Measurements from ENCODE around the gene OR52I1.

The OR52I1 gene

GRCh38 chr11:4611986-4612385 lies 18.1 kb downstream of the OR52I1 start:
- no peak for DNase-seq (ENCODE audit: low read depth)

- DNase-seq (ENCODE audit: low read depth), result no peak
Measured at GRCh38 chr11:4615856-4616444, 22.1 kb downstream of the OR52I1 start.

- DNase-seq (ENCODE audit: low read depth), result no peak
Measured at GRCh38 chr11:4619514-4619913, 25.7 kb downstream of the OR52I1 start.

- DNase-seq (ENCODE audit: low read depth), result no peak
Measured at GRCh38 chr11:4626207-4627099, 32.6 kb downstream of the OR52I1 start.

- DNase-seq (ENCODE audit: low read depth), result no peak
Measured at GRCh38 chr11:4636136-4636535, 42.3 kb downstream of the OR52I1 start.

- peak; percentile 46 for DNase-seq (ENCODE audit: low read depth)
Measured at GRCh38 chr11:4636962-4637661, 43.3 kb downstream of the OR52I1 start, which contains the start of gene OR51D1. TSS of gene OR51D1 (plus strand) at chr11:4637477. CDS start at chr11:4639791, 2,314 bp downstream.

- no peak for DNase-seq (ENCODE audit: low read depth)
Measured at GRCh38 chr11:4637662-4638047, 43.8 kb downstream of the OR52I1 start.

GRCh38 chr11:4639931-4640330 lies 46.1 kb downstream of the OR52I1 start:
- no peak for DNase-seq (ENCODE audit: low read depth)

GRCh38 chr11:4641501-4641900 lies 47.7 kb downstream of the OR52I1 start:
- no peak for DNase-seq (ENCODE audit: low read depth)

GRCh38 chr11:4642043-4642442 lies 48.2 kb downstream of the OR52I1 start:
- DNase-seq (ENCODE audit: low read depth), result no peak

GRCh38 chr11:4643076-4643475 lies 49.2 kb downstream of the OR52I1 start:
- DNase-seq (ENCODE audit: low read depth), result no peak

GRCh38 chr11:4643682-4644081 lies 49.8 kb downstream of the OR52I1 start, which contains the start of gene OR51E1:
TSS of gene OR51E1 (plus strand) at chr11:4643982. CDS start at chr11:4652527, 8,545 bp downstream.
- DNase-seq (ENCODE audit: low read depth), result no peak

- DNase-seq (ENCODE audit: low read depth), result no peak
Measured at GRCh38 chr11:4644233-4644632, 50.4 kb downstream of the OR52I1 start.

Measured in stimulated activated CD4-positive, alpha-beta T cell treated with anti-CD3 and anti-CD28 coated beads, Interleukin-2, amount 100 ng/mL, for 4 hours (primary cell).